ENCODE measurements around the gene CELA1. TPM values are rescaled to one million over a fixed set of nuclear protein-coding genes. Genes with fewer than 3 reads are reported as not detected.

Gene CELA1
- polyA plus RNA-seq: 0.58 TPM

- H3K27me3 Mint-ChIP-seq: no peaks in the 10 kb centered on the region
- H3K4me3 Mint-ChIP-seq: peak within 1 kb of the TSS in 1 of 4 donors; percentile 33
- peak within 1 kb of the TSS in 1 of 3 donors; percentile 47 for H3K27ac Mint-ChIP-seq
- peaks cover 13 to 16% (median 14%) of the 10 kb centered on the region in 3 donors for H3K4me1 Mint-ChIP-seq
- no peaks in the 10 kb centered on the region for H3K9me3 Mint-ChIP-seq
- H3K36me3 Mint-ChIP-seq: no peaks in the 10 kb centered on the region
These were observed at the start of gene CELA1 for GRCh38 chr12:51346581-51346980. Gene CELA1, minus strand, starts transcription at chr12:51346679. Its CDS starts 41 bp downstream, at chr12:51346638.

GRCh38 chr12:51395283-51396230 lies 49.1 kb upstream of the CELA1 start:
- Mint-ChIP-seq H3K4me3 (peak overlapping the region in 3 of 4 donors; percentile 45 to 85 (median 57)), H3K9me3 (no peaks in the 10 kb centered on the region), H3K27ac (peak overlapping the region; percentile 21 to 96 (median 34)), H3K4me1 (peaks cover 36 to 49% (median 45%) of the 10 kb centered on the region in 3 donors), H3K27me3 (no peaks in the 10 kb centered on the region), H3K36me3 (no peaks in the 10 kb centered on the region)

GRCh38 chr12:51393676-51394545 lies 47.4 kb upstream of the CELA1 start:
- no peaks in the 10 kb centered on the region for H3K27me3 Mint-ChIP-seq
- H3K9me3 Mint-ChIP-seq: no peaks in the 10 kb centered on the region
- H3K36me3 Mint-ChIP-seq: no peaks in the 10 kb centered on the region
- H3K4me1 Mint-ChIP-seq: peaks cover 43 to 49% (median 46%) of the 10 kb centered on the region in 3 donors
- peak overlapping the region; percentile 85 to 98 (median 92) for H3K4me3 Mint-ChIP-seq
- H3K27ac Mint-ChIP-seq: peak overlapping the region; percentile 21 to 96 (median 24)

GRCh38 chr12:51392556-51393237 lies 46.2 kb upstream of the CELA1 start:
- Mint-ChIP-seq H3K27me3 (no peaks in the 10 kb centered on the region), H3K4me1 (peaks cover 45 to 50% (median 48%) of the 10 kb centered on the region in 3 donors), H3K4me3 (peak overlapping the region; percentile 88 to 99 (median 96)), H3K36me3 (no peaks in the 10 kb centered on the region), H3K9me3 (no peaks in the 10 kb centered on the region), H3K27ac (peak overlapping the region; percentile 95 to 98 (median 96))

GRCh38 chr12:51391283-51392123 lies 45.0 kb upstream of the CELA1 start, which contains the start of gene GALNT6:
Gene GALNT6, minus strand, starts transcription at chr12:51391406. Its CDS starts 11,625 bp downstream, at chr12:51379781.
- Mint-ChIP-seq H3K9me3 (no peaks in the 10 kb centered on the region), H3K27me3 (no peaks in the 10 kb centered on the region), H3K4me3 (peak within 1 kb of the TSS; percentile 90 to 99 (median 97)), H3K27ac (peak within 1 kb of the TSS; percentile 95 to 98 (median 96)), H3K36me3 (no peaks in the 10 kb centered on the region), H3K4me1 (peaks cover 46 to 50% (median 46%) of the 10 kb centered on the region in 3 donors)

GRCh38 chr12:51390891-51391282 lies 44.4 kb upstream of the CELA1 start:
- Mint-ChIP-seq H3K27me3 (no peaks in the 10 kb centered on the region), H3K4me1 (peaks cover 46 to 48% (median 47%) of the 10 kb centered on the region in 3 donors), H3K4me3 (peak overlapping the region; percentile 90 to 99 (median 97)), H3K27ac (peak overlapping the region; percentile 39 to 95 (median 79)), H3K36me3 (no peaks in the 10 kb centered on the region), H3K9me3 (no peaks in the 10 kb centered on the region)

- no peaks in the 10 kb centered on the region for H3K27me3 Mint-ChIP-seq
- peak overlapping the region; percentile 90 to 99 (median 97) for H3K4me3 Mint-ChIP-seq
These were observed 44.0 kb upstream of the CELA1 start for GRCh38 chr12:51390457-51390856.

GRCh38 chr12:51389302-51389999 lies 43.0 kb upstream of the CELA1 start:
- Mint-ChIP-seq H3K4me1 (peaks cover 35 to 41% (median 39%) of the 10 kb centered on the region in 3 donors), H3K9me3 (no peaks in the 10 kb centered on the region), H3K27ac (peak overlapping the region in 2 of 3 donors; percentile 16 to 17), H3K36me3 (no peaks in the 10 kb centered on the region), H3K4me3 (peak overlapping the region in 2 of 4 donors; percentile 2 to 39), H3K27me3 (no peaks in the 10 kb centered on the region)

More at GRCh38 chr12:51390457-51390856, 44.0 kb upstream of the CELA1 start:
- H3K27ac Mint-ChIP-seq: peak overlapping the region in 1 of 3 donors; percentile 79
- no peaks in the 10 kb centered on the region for H3K36me3 Mint-ChIP-seq
- peaks cover 42 to 46% (median 44%) of the 10 kb centered on the region in 3 donors for H3K4me1 Mint-ChIP-seq
- no peaks in the 10 kb centered on the region for H3K9me3 Mint-ChIP-seq

GRCh38 chr12:51388846-51389245 lies 42.4 kb upstream of the CELA1 start:
- H3K27me3 Mint-ChIP-seq: no peaks in the 10 kb centered on the region
- H3K27ac Mint-ChIP-seq: no peak overlapping the region

GRCh38 chr12:51388069-51388799 lies 41.8 kb upstream of the CELA1 start:
- H3K9me3 Mint-ChIP-seq: no peaks in the 10 kb centered on the region
- H3K4me1 Mint-ChIP-seq: peaks cover 35 to 36% (median 35%) of the 10 kb centered on the region in 3 donors
- peak overlapping the region in 1 of 4 donors; percentile 25 for H3K4me3 Mint-ChIP-seq
- no peaks in the 10 kb centered on the region for H3K36me3 Mint-ChIP-seq
- no peaks in the 10 kb centered on the region for H3K27me3 Mint-ChIP-seq
- no peak overlapping the region for H3K27ac Mint-ChIP-seq

More at GRCh38 chr12:51388846-51389245, 42.4 kb upstream of the CELA1 start:
- Mint-ChIP-seq H3K9me3 (no peaks in the 10 kb centered on the region), H3K4me1 (peaks cover 33 to 37% (median 36%) of the 10 kb centered on the region in 3 donors), H3K4me3 (peak overlapping the region in 1 of 4 donors; percentile 39), H3K36me3 (no peaks in the 10 kb centered on the region)

GRCh38 chr12:51386351-51386750 lies 39.9 kb upstream of the CELA1 start:
- H3K4me1 Mint-ChIP-seq: peaks cover 35% of the 10 kb centered on the region in 3 donors

GRCh38 chr12:51383269-51383905 lies 36.9 kb upstream of the CELA1 start:
- peaks cover 20 to 27% (median 20%) of the 10 kb centered on the region in 3 donors for H3K4me1 Mint-ChIP-seq
- H3K4me3 Mint-ChIP-seq: no peak overlapping the region
- no peak overlapping the region for H3K27ac Mint-ChIP-seq
- H3K27me3 Mint-ChIP-seq: no peaks in the 10 kb centered on the region
- peaks cover 10% of the 10 kb centered on the region for H3K36me3 Mint-ChIP-seq
- H3K9me3 Mint-ChIP-seq: no peaks in the 10 kb centered on the region

More at GRCh38 chr12:51386351-51386750, 39.9 kb upstream of the CELA1 start:
- Mint-ChIP-seq H3K36me3 (no peaks in the 10 kb centered on the region), H3K4me3 (no peak overlapping the region), H3K9me3 (no peaks in the 10 kb centered on the region), H3K27me3 (no peaks in the 10 kb centered on the region), H3K27ac (peak overlapping the region in 1 of 3 donors; percentile 10)

Measured in IgD-negative memory B cell (primary cell).